Right kidney (tissue), 1 donor: ENCODE measurements around the gene PRX.
A peak's percentile ranks its signal among the peaks of the same experiment; 100 is the strongest.
"Not testable (repeated sequence)": the region's sequence is repeated elsewhere in the genome, so short reads cannot be mapped to it uniquely, and the experiment has no call there.

Experiments
- DNase-seq: peaks from one replicate; pipeline ENCODE4 v3.0.0-alpha.2; 2016

PRX gene

DNA sequence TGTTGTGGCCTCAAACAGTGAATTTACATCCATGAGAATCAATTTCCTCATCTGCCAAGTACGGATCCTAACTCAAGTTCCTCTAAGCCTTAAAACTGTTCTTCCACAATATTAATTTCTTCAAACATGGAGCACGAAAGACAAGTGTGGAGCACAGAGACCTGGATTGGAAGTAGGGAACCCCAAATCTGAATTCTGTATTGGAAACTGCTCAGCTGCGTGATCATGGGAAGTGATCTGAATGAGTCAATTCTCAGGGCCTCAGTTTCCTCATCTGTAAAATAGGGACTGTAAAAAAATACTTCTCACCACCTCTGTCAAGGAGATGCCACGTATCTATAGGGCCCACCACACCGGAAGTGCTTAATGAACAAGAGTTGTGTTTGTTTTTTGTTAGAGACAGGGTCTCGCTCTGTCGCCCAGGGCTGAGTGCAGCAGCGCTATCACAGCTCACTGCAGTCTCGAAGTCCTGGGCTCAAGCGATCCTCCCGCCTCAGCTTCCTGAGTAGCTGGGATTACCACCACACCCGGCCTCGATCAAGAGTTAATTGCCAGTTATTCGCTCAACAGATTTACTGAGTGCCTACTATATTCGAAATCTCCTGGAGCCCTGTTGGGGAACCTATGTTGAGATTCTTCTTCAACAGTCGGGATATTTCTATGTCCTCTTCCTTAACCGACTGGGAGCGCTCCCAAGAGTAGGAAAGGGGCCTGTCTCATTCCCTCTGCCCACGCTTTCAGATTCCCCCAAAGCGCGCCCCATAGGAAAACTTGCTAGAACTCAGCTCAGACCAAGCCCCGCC lies 29.4 kb upstream of the PRX start:
- no peak for DNase-seq

DNA sequence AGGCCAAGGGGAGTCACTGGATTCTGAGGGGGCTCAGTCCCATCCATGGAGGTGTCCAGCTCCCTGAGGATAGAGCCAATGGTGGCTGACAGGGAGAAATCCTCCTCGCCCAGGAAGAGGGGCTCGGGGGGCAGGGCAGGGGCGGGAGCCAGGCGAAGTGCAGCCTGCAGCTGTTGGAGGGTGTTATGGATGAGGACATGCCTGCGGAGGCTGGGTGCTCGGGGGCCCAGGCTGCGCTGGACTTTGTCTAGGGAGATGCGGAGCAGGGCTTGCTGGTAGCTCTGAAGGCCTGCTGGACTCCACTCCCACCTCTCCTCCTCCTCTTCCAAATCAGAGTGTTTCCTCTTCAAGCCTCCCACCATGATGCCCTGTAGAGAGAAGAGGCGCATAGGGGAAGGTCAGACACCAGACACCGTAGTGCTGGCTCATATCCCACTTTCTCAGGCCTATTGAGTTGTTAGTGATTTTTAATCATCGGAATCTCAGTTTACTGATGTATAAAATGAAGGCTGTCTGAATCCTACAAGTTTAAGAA lies 28.6 kb upstream of the PRX start:
- no peak for DNase-seq

DNA sequence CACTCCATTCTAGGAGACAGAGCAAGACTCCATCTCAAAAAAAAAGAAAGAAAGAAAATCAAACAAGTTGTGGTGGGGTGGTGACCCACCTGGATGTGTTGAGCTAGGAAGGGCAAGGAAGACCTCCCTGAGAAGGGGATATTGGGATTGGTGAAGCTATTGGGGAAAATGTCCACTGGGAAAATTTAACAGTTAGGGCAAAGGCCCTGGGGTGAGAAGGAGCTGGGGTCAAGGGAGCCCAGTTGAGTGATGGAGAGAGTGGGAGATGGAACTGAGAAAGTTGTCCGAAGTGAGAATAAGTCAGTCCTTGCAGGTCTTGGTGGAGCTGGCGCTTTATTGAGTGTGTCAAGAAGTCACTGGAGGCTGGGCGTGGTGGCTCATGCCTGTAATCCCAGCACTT lies 25.1 kb upstream of the PRX start:
- no peak for DNase-seq

DNA sequence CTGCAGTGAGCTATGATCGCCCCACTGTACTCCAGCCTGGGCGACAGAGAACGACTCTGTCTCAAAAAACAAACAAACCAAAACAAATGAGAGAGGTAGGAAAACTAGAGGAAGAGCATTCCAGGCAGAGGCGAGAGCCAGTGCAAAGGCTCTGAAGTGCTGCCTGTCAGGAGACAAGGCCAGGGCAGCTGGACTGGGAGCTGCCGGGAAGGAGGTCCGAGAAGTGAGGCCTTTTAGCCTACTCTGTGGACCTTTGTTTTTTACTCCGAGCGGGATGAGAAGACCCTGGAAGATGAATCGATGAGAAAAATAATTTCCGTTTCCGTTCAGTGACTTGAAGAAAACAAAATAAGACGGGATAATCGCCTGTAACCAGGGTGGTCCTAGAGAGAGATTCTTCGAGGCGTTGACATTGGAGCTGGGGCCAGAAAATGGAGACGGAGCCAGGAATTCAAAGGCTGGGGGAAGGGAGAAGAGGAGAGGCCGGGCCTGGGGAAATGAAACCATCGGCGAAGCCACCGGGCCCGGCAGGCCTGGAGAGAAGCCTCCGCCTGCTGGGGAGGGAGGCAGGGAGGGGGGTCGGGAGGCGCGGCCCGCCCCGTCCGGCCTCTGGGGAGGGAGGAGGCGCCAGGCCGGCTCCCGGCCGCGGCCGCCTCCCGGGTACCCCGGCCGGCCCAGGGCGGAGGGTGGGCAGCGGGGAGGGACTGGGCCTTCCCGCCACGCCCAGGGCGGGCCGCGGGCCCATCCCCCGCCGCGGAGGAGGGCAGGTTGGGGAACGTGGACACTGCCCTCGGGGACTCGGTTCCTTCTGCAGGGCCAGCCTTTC lies 20.4 kb upstream of the PRX start:
- DNase-seq, result peak; percentile 91

DNA sequence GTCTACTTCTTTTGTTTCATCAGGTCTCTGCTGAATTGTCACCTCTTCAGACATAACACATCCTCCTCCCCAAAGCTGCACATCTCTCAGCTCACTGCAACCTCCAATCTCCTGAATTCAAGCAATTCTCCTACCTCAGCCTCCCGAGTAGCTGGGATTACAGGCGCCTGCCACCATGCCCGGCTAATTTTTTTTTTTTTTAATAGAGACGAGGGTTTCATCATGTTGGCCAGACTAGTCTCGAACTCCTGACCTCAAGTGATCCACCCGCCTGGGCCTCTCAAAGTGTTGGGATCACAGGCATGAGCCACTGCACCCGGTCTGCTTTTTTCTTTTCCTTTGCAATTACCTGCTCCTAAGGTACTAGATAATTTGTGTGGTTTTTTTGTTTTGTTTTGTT lies 19.6 kb upstream of the PRX start:
- DNase-seq, result not testable (repeated sequence)

DNA sequence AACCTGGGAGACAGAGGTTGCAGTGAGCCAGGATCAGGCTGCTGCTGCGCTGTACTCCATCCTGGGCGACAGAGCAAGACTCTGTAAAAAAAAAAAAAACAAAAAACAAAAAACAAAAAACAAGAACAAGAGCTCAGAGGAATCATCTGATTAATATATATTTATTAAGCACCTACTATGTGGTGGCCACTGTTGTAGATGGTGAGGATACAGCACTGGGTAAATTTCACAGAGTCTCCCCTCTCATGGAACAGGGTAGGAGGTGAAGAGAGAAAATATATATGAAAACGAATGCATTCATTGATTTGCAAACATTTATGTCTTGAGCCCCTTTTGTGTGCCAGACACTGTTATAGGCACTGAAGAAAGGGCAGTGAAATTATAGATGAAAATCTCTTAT lies 18.5 kb upstream of the PRX start:
- DNase-seq, result no peak

DNA sequence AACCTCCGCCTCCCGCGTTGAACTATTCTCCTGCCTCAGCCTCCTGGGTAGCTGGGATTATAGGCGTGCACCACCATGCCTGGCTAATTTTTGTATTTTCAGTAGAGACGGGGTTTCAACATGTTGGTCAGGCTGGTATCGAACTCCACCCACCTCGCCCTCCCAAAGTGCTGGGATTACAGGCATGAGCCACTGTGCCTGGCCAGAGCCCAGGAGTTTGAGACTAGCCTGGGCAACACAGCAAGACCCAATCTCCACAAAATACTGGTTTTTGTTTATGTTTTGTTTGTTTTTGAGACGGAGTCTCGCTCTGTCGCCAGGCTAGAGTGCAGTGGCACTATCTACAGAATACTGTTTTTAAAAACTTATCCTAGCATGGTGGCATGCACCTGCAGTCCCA lies 17.1 kb upstream of the PRX start:
- DNase-seq, result not testable (repeated sequence)

DNA sequence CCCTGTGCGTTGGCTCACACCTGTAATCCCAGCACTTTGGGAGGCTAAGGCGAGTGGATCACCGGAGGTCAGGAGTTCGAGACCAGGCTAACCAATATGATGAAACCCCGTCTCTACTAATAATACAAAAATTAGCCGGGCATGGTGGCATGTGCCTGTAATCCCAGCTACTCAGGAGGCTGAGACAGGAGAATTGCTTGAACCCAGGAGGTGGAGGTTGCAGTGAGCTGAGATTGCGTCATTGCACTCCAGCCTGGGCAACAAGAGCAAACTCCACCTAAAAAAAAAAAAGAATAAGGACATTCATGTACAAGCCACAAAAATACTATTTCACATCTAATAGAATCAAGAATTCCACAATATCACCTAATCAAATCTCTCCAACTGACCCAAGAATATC lies 15.0 kb upstream of the PRX start:
- not testable (repeated sequence) for DNase-seq

DNA sequence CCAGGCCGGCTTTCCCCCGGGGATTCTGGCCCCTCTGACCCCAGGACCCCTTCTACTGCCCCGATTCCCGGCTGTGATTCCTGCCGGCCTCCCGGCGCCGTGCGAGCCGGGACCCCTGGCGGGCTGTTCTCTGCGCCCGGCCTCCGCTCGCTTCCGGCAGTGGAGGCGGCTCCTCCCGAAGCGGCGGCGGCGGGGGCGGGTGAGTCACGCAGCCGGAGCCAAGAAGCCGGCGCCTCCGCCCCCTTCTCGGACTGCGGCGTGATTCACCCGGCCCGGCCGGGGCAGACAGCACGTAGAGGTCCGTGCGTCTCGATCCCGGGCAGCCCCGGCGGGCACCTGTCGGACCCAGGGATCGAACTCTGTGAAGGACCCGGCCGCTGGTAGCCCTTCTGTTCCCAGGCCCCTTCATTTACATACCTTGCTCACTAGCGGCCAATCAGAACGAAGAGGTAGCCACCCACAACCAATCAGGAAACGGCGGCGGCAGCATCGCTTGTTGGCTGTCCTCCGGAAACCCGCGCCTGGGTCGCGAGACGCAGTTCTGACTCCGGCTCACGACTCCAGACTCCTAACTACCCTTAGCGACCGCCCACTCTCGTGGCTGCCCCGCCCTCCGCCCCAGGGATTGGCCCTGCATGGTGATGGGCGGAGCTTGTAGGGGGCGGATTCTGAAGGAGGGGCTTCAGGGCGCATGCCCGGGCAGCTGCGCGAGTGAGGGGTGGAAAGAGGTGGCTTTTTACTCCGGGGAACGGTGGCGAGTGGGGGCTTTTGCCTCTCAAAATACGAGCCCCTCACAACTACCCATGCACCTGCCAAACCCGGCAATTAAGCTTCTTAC lies 12.5 kb upstream of the PRX start, which contains the start of gene SERTAD1:
Gene SERTAD1, minus strand, starts transcription at position 543 of the 838 bp plus-strand sequence. CDS start 2,446 bp downstream, outside the sequence.
- peak; percentile 98 for DNase-seq

DNA sequence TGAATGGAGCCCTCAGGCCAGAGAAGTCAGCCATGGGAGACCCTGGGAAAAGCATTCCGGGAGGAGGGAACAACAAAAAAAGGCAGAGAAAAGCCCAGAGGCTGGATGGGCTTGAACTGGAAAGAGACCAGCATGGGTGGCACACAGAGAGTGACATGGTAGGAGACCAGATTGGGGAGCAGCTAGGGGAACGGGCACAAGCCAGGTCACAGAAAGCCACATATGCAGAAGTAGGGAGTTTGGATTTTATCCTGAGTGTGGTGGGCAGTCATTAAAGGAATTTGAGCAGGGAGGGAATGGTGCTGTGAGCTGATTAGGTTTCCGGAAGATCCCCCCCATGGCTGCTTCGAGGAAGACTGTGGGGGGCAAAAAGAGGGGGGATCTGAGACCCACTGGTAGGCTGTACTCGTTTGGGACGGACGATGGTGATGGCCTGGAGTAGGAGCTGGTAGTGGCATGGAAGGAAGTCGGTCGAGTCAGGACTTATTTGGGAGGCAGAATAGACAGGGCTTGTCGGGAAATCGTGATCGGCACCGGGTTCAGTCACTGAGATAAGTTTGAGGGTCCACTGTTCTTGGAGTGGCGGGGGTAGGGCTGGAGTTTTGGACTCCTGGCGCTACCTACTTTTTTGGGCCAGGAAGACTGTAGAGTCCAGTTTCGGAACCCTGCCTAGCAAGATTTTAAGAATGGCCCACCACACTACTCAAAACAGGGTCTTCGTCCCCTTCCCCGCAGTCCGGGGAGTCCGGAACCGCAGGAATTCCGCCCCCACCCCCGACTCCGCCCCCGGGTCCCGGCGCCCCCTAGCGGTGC lies 11.7 kb upstream of the PRX start:
- DNase-seq, result peak; percentile 66

DNA sequence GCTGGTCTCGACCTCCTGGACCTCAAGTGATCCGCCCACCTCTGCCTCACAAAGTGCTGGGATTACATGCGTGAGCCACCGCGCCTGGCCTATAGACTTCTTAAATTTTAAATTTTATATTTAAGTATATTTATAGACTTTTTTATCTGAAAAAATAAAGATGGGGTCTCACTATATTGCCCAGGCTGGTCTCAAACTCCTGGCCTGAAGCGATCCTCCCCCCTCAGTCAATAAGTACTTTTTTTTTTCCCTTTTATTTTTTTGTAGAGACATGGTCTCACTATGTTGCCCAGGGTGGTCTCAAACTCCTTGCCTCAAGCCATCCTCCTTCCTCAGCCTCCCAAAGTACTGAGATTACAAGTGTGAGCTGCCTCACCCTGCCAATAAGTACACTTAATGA lies 10.8 kb upstream of the PRX start:
- no peak for DNase-seq

DNA sequence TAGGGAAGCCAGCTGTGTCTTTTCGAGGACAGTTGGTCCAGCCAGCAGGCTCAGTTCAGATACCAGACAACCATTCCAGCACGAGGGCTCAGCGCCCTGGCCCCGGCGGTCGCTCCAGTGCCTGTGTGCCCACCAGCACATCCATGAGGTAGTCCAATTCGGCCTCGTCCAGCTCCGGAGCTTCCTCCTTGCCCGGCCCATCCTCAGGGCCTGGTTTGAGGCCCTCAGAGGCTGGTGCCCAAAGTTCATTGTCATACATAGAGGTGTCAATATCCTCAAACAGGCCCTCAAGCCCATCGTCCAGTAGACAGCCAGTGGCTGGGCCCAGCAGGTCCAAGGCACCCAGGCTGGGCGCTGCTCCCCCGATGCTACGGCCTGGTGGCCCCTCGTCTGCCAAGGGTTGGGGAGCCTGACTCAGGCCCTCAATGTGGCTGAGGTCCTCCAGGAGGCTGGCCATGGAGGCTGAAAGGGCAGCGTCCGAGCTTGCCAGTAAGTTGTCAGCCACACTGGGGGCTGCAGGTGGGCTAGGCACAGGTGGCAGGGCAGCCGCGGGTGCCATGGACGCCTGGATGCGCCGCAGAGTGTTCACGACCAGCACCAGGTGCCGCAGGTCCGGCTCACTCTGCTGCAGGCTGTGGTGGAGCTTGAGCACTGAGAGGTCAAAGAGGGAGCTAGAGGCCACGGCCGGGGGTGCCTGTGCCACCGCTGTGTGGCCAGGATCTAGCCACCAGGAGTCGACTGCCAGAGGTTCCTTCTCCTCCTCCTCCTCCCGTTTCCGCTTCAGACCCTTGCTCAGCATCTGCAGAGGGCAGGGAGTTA lies 9.8 kb upstream of the PRX start:
- DNase-seq, result no peak

DNA sequence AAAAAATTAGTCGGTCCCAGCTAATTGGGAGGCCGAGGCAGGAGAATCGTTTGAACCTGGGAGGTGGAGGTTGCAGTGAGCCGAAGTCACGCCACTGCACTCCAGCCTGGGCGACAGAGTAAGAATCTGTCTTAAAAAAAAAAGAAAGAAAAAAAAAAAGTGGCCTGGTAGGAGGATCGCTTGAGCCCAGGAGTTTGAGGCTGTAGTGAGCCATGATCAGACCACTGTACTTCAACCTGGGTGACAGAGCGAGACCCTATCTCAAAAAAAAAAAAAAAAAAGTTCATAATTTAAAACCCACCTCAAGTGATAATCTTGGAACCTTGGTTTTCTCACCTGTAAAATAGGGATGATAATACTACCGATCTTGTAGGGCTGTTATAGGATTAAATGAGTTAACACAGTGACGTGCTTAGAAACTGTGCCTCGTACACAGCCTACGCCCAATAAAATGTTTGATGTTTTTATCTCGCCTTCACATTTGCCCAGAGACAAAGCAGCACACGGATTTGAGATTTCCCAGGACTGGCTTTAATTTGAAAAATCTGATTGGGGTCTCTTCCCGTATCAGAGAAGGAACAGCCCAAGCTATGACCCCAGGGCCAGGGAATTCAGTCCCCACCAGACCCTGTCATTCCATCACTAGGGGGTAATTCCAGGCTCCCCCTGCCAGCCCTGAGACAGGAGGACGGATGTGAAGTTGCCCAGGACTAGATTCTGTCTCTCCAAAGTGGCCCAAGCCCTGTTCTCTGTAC lies 9.0 kb upstream of the PRX start:
- no peak for DNase-seq

DNA sequence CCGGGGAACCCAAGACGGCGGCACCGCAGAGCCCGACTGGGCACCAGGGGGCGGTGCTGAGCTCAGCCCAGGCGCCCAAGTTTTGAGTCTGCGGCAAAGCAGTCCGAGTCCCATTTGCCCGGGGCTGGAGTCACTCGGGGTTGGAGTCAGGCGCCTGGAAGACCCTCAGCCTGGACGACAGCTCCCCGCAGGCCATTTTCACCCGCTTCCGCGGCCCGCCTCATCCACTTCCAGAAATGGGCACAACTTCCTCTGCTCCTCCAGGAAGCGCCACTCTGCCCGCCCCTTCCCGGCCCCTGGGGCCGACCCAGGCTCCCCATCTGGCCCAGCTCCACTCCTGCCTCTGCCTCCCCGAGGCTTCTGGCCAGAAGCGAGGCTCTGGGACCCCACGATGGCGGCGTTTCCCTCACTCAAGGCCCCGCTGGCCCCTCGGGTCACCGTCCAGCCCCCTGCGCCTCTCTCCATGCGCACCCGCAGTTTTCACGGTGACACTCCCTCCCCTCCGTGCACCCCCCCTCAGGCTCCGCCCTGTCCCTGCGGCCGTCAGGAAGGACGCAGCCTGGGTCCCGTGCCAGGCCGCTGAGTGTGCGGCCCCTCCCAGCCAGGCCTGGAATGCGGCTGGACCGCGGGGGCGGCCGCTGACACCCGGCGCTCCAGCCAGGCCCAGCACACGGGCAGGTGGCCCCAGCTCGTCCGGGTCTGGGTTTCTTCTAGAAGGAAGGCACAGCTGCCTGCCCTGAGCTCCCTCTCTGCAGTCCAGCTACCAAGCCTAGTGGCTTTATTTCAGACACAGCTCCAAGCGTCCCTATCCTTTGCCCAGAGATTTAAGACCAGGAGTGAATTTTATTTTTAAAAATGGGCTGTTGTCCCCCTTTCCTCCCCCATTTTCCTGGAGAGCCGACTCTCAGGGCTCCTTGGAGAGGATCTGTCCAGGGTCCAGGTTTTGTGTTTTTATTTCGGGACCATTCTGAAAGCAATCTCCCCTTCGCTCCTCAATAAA lies 7.9 kb upstream of the PRX start:
- DNase-seq, result peak; percentile 99

DNA sequence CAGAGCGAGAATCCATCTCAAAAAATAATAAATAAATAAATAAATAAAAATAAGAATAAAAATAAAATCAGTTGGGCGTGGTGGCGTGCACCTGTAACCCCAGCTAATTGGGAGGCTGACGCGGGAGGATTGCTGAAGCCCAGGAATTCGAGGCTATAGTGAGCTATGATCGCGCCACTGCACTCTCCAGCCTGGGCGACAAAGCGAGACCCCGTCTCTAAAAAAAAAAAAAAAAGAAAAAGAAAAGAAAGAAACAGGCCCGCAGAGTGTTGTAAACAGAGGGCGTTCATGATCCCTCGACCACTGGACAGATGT lies 7.2 kb upstream of the PRX start:
- no peak for DNase-seq

DNA sequence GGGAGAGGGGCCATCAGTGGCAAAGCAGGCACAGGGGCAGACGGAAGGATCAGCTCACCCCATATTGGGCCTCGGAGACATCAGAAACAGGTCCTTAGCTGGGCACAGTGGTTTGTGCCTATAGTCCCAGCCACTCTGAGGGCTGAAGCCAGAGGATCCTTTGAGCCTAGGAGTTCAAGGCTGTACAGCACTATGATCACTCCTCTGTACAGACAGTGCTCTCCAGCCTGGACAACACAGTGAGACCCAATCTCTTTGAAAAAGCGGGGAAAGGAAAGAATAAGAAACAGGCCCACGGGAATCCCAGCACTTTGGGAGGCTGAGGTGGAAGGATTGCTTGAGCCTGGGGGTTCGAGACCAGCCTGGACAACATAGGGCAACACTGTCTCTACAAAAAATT lies 6.6 kb upstream of the PRX start:
- no peak for DNase-seq

DNA sequence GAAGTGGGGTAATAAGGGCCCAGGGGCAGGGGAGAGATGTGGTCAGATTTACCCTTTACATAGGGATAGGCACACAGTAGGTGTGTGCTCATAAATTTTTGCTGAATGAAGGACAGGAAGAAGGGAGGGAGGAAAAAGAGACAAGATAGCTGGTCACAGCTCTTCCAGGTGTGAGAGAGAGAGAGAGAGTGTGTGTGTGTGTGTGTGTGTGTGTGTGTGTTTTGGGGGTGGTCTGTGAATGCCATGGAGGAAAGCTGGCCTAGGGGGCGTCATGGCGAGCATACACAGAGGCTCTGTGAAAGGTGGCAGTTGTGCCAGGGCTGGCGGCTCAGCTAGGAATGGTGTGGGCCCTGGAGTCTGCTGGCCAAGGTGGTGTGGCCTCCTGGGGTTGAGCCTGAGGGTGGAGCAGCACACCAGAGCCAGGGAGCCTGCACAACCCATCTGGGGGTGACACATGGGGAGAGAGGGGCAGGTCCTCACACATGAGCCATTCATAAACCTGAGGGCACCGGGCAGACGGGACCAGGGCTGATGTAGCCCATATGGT lies 6.0 kb upstream of the PRX start:
- DNase-seq, result no peak

DNA sequence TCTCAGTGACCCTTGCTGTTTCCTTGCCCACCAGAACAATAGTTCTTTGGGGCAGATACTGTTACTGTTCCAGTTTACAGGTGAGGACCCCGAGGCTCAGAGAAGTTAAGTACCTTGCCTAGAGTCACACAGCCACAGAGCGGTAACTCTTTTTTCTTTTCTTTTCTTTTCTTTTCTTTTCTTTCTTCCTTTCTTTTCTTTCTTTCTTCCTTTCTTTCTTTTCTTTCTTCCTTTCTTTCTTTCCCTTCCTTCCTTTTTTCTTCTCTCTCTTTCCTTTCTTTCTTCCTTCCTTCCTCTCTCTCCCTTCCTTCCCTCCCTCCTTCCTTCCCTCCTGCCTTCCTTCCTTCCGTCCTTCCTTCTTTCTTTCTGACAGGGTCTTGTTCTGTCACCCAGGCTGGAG lies 4.9 kb upstream of the PRX start:
- DNase-seq, result no peak

DNA sequence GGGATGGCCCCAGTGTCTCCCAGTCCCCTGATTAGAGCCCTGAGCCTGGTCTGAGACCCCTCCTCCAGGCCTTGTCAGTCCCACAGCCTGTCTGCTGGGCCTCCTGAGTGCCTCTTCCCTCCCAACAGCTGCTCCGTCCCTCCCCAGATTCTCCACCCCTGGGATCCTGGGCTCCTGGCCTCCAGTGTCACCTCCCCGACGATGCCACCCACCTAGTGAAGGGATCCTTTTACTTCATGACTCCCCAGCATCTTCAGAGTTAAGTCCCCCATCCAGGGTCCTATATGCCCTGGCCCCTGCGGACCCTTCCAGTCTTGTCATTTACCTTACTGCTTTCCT lies 4.4 kb upstream of the PRX start:
- no peak for DNase-seq
